Islet precursor cell (in vitro differentiated cells): Measurements from ENCODE around the gene DIP2C.
"Not testable (repeated sequence)": the region's sequence is repeated elsewhere in the genome, so short reads cannot be mapped to it uniquely, and the experiment has no call there.

ENCODE experiments used
- DNase-seq: peaks from one replicate; pipeline ENCODE4 v3.0.0-alpha.2; 2018

DIP2C gene

DNA sequence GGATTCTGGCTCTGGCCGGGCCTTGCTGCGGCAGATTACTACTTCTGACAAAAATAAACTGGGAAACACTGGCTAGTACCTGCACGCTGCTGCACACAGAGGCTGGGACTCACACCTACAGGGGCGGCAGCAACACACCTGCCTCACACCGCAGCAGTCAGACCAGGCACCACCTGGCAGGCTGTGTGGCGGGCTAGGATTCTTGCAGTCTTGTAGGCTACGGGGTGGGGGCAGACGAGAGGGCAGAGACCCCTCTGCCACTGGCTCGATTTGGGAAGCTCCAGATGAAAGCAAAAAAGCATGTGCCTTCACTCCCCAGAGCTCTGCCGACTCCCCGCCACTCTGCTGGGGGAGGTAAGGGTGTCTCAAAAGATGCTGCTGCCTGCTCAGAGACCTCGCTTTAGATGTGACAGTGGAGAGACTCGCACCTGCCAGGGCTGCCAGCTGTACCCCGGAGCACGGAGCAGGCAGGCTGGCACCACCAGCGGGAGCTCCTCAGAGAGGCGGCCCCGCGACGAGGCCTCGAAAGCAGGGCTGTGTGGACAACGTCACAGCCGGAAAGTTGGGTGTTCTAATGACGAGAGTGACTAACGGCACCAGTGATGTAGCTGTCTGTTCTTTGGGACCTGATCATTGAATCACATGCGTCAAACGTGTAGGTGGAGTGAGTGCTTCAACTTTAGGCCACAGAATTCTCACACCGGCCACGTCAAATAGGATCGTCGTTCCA lies 303.7 kb downstream of the DIP2C start:
- peak; percentile 46 for DNase-seq

DNA sequence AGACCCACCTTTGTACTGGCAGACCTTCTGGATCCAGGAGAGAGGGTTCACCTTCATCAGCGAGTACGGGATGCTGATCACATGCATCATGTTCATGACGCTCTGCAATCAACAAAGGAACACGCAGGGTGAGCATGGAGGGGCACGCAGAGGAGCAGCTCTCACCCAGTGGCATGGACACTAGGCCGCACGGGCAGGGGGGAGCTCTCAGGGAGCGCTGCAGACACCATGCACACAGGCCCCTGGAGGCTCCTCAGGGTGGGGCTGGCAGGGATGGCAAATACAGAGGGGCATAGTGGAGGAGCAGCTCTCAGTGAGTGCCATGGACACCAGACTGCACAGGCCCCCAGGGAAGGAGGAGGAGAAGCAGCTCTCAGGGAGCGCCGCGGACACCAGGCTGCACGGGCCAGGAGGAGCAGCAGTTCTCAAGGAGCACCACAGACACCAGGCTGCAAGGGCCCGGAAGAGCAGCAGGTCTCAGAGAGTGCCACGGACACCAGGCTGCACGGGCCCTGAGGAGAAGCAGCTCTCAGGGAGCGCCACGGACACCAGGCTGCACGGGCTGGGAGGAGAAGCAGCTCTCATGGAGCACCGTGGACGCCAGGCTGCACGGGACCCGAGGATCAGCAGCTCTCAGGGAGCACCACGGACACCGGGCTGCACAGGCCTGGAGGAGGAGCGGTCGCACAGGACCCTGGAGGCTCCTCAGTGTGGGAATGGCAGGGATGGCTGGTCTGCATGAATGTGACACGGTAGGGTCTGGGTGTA lies 304.7 kb downstream of the DIP2C start:
- DNase-seq, result no peak

DNA sequence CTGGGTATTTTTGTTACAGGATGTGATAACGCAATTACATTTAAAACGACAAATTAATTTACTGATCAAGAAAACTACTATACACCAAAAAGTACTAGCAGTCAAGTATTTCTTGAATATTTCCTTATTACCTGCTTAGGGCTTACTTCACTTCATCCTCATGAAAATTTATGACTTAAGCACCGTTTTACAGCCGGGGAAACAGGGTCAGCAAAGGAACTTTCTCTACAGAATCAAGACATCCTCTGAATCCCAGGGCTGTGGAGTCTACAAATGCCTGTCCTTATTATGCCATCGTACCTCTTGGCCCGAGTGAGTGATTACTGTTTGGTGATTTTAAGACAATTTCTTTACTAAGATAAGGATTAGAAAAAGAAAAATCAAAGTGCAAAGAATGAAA lies 305.9 kb downstream of the DIP2C start:
- DNase-seq, result no peak

DNA sequence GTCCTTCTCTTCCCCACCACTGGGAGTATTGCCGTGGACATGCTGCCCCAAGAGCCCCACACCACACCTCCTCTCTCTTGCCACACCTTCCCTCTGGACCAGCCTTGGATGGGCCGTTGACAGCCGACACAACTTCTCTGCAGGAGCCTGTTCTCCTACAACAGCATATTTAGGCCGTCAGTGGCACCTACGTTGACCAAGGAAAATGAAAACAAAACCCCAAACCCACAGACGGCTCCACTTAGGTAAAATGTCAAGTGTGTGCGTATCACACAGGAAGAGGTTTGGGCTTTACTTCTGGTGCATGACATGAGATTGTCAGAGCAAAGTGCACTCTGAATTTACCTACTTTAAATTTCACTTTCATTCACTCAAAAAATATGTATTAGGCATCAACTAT lies 307.7 kb downstream of the DIP2C start:
- no peak for DNase-seq

DNA sequence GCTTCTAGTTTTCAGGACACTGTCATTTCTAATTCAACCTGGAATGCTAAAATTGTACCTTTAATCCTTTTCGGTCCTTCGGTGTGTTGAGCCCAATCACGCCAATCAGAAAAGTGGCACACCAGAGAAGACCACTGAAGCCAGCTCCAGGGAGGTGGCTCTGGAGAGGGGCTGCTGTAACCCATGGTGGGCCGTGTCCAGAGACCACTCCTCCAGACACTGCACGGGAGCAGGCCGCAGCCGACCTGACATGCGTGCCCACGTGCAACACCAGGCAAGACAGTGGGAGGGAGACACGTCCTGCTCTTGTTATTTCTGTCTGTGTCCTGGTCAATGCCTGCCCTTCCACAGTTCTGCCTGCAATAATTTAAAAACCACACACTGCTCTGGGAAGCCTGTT lies 308.1 kb downstream of the DIP2C start:
- DNase-seq, result no peak

DNA sequence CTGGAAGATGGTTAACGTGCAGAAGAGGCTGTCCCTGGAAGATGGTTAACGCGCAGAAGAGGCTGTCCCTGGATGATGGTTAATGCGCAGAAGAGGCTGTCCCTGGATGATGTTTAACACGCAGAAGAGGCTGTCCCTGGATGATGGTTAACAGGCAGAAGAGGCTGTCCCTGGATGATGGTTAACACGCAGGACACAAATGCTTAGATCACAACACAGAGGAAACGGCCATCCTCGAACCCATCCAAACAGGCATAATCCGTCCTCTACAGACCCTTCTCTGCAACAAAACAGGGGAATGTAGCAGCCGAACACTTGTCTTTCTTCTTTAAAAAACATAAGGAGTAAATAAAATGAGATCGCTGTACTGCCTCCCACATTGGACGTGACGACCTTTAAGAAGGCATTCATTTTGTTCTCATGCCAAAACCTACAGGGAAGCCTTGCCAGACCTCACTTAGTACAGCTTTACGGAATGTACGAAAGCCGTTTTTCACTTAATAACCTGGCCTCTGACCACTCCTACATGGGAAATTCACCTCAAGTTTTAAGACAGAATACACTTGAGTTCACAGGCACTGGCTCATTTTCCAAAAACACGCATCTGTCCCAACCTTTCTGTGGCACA lies 309.0 kb downstream of the DIP2C start:
- DNase-seq, result no peak

DNA sequence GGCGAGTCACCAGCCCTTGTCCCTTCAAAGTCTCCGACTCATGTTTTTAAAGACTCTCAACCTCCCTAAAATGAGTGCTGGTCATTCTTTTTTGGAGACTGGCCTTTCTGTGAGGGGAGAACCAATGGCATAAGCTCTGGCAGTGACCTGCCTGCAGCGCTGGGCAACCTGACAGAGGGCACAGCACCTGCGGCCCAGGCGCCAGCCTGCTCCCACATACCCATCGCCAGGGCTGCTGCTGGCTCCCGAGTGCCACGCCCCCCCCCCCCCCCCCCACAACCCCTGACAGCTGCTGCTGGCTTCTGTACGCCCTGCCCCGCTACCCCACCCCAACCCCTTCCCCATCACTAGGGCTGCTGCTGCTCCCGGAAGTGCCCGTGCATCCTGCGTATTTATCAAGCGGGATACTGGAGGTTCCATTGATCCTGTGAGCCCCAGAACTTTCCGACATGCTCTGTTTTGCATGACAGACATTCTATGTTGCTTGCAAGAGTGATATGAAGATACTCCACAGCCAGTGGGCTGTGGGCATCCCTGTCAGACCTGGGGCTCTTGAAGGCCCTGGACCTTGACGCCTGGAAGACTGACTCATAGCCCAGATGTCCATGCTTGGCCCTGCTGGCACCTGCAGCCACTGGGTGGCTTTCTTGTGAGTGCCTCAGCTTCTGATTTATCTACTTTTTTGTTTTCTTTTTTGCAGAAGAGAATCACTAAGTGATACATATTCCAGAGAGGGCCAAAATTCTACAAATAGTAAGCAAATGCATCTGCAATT lies 310.4 kb downstream of the DIP2C start:
- DNase-seq, result no peak

DNA sequence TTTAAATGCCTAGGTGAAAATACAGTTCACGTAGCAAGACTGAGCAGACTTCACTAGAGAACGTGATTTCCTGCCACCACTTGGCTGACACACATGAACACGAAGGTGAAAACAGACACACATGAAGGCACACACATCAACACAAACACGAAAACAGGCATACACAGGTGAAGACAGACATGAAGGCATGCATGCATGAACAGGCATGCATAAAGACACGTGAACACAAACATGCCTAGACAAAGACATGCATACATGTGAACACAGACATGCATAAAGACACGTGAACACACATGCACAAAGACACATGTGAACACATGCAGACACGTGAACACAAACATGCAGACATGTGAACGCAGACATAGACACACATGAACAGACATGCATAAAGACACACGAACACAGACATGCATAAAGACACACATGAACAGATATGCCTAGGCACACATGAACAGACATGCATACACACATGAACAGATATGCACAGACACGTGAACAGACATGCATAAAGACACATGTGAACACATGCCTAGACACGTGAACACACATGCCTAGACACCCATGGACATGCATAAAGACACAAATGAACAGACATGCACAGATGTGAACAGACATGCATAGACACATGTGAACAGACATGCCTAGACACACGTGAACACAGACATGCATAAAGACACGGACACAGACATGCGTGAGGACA lies 311.1 kb downstream of the DIP2C start:
- DNase-seq, result no peak

DNA sequence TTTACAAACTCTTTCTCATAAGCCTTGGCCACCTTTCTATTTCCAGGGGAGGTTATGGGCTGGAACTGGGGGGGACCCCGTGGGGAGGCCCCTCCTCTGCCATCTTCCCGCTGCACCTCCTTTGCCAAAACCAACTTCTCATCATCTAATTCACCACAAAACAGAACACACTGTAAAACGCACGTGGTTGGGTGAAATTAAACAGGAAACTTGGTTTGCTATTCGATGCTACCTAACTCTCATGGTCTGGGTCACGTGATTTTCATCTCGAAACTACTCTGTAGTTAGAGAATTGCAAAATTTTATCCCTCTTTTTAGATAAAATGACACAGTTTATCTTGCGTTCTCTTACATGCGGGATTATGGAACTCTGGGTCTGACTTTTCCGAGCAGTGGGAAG lies 312.2 kb downstream of the DIP2C start:
- no peak for DNase-seq

DNA sequence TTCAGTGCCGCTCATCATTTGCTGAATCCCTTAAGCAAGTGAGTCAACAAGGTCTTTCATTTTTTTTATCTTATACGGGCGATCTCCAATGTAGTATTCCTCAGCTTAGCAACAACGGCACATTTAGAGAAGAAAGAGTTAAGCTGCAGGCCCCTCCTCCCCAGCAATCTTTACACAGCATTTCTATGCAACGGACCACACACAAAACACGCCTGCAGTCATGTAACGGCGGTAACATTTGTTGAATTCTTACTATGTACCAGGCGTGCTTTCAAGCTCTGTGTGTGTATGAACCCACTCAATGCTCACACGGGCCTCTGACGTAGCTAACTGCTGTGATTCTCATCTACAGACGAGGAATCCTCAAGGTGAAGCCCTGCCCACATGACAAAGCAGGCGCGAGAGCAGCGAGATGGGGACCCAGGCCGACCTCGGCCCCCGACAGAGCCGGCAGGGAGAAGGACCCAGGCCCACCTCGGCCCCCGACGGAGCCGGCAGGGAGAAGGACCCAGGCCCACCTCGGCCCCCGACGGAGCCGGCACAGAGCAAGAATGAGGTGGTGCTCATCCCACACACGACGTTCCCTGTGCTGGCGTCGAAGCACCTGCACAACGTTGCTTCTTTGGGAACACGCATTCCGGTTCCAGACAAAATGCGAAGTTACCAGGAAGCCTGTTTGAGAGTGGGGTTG lies 313.5 kb downstream of the DIP2C start:
- no peak for DNase-seq

DNA sequence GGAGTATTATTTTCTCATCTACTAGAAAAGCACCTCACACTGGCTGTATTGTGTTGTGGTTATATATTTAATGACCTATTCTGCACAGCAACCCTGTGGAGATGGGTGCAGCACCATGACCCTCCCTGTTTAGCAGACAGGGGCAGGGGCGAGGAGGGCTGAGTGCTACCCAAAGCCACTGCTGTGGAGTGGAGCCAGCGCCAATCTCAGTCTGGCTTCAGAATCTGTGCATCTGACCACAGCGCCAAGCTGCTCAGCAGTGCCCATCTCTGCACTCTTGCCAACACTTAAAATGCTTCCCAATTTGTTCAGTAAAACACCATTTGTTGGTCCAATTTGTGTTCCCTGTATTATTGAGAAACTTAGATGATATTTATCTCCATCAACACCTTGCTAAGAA lies 315.1 kb downstream of the DIP2C start:
- no peak for DNase-seq

DNA sequence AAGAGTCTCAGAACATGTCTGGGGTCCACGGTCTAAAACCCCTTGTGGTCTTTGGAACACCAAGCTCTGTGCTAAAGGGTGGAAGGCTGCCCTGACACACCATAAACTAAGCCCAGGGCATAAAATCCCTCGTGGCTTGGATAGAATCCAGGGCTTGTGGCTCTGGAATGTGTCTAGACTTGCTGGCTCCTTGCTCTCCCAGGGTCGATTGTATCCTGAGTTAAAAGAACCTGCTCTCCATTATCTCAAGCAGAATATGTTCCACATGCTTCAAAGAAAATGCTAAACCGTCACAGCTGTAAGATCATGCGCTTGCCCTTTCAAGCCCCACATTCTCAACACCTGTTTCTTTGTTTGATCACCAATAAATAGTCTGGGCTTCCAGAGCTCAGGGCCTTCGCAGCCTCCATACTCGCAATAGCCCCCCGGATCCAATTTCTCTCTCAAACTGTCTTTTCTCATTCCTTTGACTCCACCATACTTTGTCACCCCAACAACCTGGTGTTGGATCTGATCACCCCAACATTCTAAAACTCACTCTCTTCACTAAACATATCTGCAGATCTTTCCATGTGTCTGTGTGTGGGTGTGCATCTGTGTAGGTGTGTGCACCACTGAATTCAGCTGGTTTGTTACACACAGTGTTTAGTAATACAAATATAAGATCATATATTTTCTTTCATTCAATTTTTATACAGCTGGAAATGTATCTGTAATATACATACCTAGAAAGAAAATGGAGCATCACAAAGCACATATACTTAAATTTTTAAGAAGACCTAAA lies 315.8 kb downstream of the DIP2C start:
- peak; percentile 89 for DNase-seq

DNA sequence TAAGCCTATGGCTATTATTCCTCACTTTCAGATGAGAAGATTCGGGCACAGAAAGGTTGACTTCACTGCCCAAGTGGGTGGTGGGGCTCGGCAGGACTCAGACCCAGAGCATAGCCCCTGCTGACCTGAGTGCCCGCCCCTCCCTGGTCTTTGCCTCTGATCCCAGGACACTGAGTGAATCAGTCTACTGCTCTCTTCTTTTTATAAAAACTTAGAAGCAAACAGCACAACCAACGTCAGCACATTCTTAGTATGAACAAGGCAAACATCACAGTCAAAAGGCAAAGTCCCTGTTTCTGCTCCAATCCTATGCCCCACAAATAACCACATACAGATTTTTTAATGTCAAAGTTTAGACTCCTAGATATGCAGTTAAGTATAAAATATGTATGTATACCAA lies 316.5 kb downstream of the DIP2C start:
- DNase-seq, result no peak

DNA sequence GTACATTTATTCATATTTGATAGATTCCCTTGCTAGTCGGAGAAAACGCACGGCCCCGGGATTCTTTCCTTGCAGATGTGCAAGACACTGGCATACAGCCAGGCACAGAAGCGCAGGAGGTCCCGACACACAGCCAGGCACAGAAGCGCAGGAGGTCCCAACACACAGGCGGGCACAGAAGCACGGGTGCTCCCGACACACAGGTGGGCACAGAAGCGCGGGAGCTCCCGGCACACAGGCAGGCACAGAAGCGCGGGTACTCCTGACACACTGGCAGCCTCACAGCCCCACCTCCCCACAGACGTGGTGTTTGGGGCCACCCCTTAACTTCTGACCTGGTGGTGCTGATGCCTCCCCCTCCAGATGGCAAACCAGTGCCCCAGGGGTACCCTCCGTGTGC lies 316.9 kb downstream of the DIP2C start:
- no peak for DNase-seq

DNA sequence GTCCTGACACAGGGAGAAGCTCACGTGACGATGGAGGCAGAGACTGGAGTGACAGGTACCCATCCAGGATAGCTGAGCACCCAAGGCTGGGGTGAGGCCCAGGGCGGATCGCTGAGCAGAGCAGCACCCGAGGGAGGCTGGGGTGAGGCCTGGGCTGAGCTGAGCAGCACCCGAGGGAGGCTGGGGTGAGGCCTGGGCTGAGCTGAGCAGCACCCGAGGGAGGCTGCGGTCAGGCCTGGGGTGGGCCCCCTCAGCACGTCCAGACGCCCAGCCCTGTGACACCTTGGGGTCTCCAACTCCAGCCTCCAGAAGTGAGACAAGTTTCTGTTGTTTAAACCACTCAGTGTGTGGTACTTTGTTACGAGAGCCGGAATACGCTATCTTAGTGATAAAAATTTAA lies 318.0 kb downstream of the DIP2C start:
- DNase-seq, result no peak

DNA sequence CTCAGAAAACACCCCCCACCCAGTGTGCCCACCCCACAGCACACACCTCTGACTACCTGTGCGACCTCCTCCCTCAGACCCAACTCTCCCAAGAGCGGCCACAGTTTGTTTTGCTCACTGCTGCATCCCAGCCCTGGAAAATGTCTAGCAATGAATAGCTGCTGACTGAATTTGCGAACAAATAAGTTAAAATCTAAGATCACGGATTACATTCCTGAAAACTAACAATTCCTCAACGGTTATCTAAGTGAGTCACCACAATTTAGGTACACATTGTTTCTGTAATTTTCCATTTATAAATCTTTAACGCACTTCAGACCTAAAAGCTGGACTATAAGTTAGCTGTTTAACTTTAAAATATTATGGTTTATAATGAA lies 319.0 kb downstream of the DIP2C start:
- no peak for DNase-seq

DNA sequence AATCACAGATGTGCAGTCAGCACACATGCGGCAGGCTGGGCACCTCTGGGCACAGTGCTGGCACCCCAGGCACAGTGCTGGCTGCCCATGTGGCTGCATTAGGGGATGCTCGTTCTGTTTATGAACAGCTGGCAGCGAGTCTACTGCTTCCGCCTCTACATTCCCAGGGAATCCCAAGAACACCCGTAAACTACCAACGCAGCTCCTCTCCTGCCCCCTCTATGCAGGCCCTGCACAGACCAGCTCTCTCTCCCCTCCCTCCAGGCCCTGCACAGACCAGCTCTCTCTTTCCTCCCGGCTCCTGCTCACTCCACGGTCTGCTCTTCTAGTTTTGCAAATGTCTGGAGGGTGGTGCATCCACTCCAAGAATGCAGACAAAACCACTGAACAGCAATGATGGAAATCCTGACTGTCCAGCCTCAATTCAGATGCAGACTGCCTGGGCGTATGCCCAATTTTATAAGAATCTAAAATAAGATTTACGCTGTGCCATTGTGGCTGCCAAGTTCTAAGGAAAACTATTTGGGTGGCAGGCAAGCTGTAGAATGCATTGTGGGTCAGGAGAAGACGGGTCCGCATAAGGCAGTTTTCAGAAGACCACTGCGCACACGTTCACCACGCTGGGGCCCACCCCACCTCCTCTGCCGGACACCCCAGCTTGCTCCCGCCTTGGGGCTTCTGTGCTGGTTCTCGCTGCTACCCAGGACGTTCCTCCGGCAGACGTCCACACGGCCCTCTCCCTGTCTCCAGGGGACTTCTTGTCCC lies 319.6 kb downstream of the DIP2C start:
- DNase-seq, result peak; percentile 89

DNA sequence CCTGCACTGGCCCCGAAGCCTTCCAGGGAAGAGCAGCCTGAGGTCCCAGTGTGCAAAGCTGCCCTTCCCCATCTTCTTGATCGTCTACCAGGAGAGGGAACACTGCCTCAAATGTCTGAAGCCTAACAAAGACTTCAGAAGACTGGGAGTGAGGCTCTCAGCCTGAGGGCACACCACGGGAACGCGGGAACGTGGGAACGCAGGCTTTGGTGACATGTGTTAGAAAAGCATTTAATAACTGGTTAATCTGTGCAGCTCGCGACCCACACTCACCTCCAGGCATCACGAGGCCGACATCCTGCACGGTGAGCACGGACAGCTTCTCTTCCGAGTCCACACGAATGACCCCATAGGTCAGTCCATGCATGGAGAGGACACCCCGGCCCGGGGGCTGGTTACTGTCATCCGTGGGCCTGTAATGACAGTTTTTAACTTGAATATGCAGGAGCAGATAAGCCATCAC lies 320.2 kb downstream of the DIP2C start:
- DNase-seq, result no peak

DNA sequence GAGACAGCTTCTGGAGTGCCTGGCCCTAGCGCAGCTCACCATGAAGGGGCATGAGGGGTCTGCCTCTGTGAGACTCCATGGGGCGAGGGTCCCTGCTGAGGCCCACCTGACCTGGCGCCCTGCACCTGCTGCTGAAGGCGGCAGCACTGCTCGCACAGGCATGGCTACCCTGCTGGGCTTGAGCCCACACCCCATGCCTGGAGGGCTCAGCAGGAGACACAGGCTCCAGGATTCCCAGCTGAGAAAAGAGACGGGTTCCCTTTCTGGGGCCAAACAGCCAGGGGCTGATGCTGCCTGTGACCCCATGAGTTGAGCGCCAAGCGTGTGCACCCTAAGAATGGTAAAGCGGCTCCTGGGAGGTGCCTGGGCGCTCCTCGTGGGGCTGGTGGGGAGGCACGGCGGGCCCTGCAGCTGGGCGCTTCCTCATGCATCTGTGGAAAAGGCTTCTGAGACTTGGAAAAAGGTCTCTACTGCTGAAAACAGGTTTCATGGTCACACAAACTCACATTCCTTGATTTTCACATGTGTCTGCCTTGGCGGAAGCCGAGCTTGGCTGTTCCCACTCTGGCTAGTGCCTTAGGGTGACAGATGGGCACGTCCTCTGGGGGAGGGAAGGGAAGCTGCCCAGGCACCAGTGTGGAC lies 320.8 kb downstream of the DIP2C start:
- DNase-seq, result no peak

DNA sequence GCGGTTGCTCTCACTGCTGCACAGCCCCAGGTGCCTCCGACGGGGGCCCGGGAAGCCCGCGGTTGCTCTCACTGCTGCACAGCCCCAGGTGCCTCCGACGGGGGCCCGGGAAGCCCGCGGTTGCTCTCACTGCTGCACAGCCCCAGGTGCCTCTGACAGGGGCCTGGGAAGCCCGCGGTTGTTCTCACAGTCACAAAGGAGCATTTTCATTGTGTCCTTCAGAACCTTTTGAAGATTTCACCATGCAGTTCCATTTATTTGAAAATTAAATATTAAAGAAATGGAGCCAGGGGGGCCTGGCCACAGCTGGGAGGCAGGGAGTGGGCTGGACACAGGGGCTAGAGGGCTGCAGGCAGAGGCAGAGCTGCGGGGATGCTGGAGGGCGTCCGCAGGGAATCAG lies 321.4 kb downstream of the DIP2C start:
- DNase-seq, result not testable (repeated sequence)
